HEK293 (cell line): Measurements from ENCODE around the gene SNAPIN.

Experiments
- CTCF ChIA-PET: fragments of 350-600 bp; formaldehyde crosslinking; extraction: SDS; loops from one replicate; lab custom pipeline; 2021; ENCODE audit warnings: antibody characterized with exemption; lab: Yijun Ruan, JAX
- POLR2A ChIA-PET: fragments of 300-600 bp; formaldehyde crosslinking; extraction: SDS; loops from one replicate; lab custom pipeline; 2020; ENCODE audit warnings: antibody characterized with exemption, inconsistent platforms; lab: Yijun Ruan, JAX
- H3K27ac ChIP-seq: fragments of 200-500 bp; sonication (Bioruptor generic); 2 replicates; pipeline ENCODE4 v1.5.1; 2014; ENCODE audit warnings: low read depth, low read length, control low read depth, inconsistent platforms; ENCODE audit errors: extremely low read depth
- H3K36me3 ChIP-seq, 2 experiments: fragments of 200-500 bp in 1 of 2; sonication (Bioruptor generic) in 1 of 2; 1 replicate in 1 of 2; 2 replicates in 1 of 2; pipeline ENCODE4 v1.5.1; 2014 to 2017; ENCODE audit warnings: inconsistent platforms in 2 of 2, low read length in 2 of 2; ENCODE audit not compliant: control insufficient read depth in 2 of 2, insufficient read depth in 1 of 2
- H3K4me1 ChIP-seq: fragments of 200-500 bp; sonication (Bioruptor generic); 2 replicates; pipeline ENCODE4 v1.5.1; 2014; ENCODE audit warnings: mild to moderate bottlenecking, low read length, inconsistent platforms; ENCODE audit not compliant: control insufficient read depth, insufficient read depth
- H3K4me3 ChIP-seq: 2 replicates; pipeline ENCODE4 v1.5.1; 2011; ENCODE audit warnings: low read depth, mild to moderate bottlenecking, control low read depth, low read length, moderate library complexity
- H3K9me3 ChIP-seq: fragments of 200-500 bp; sonication (Bioruptor generic); 2 replicates; pipeline ENCODE4 v1.5.1; 2014; ENCODE audit warnings: low read depth, low read length, inconsistent platforms; ENCODE audit not compliant: control insufficient read depth, insufficient read depth
- KLF16 ChIP-seq: fragments of 450-650 bp; formaldehyde crosslinking; IDR thresholded peaks from 2 replicates; pipeline ENCODE4 v1.5.1; 2017; ENCODE audit warnings: missing biosample characterization, missing genetic modification characterization
- KLF17 ChIP-seq: fragments of 450-650 bp; formaldehyde crosslinking; IDR thresholded peaks from 2 replicates; pipeline ENCODE4 v1.5.1; 2016; ENCODE audit warnings: missing biosample characterization, missing genetic modification characterization
- KLF9 ChIP-seq: fragments of 450-650 bp; formaldehyde crosslinking; IDR thresholded peaks from 2 replicates; pipeline ENCODE4 v1.5.1; 2016; ENCODE audit warnings: missing biosample characterization, missing genetic modification characterization, low read depth
- WT1 ChIP-seq: fragments of 450-650 bp; formaldehyde crosslinking; IDR thresholded peaks from 2 replicates; pipeline ENCODE4 v1.5.1; 2016; ENCODE audit warnings: missing biosample characterization, missing genetic modification characterization
- ZFP69B ChIP-seq: fragments of 450-650 bp; formaldehyde crosslinking; IDR thresholded peaks from 2 replicates; pipeline ENCODE4 v1.5.1; 2016; ENCODE audit warnings: missing biosample characterization, missing genetic modification characterization
- ZNF350 ChIP-seq: fragments of 450-650 bp; formaldehyde crosslinking; IDR thresholded peaks from 2 replicates; pipeline ENCODE4 v1.5.0; 2017; ENCODE audit warnings: missing biosample characterization, mild to moderate bottlenecking, missing genetic modification characterization
- ZNF362 ChIP-seq: fragments of 450-650 bp; formaldehyde crosslinking; IDR thresholded peaks from 2 replicates; pipeline ENCODE4 v1.5.1; 2016; ENCODE audit warnings: missing biosample characterization, missing genetic modification characterization
- ZNF449 ChIP-seq: fragments of 450-650 bp; formaldehyde crosslinking; IDR thresholded peaks from 2 replicates; pipeline ENCODE4 v1.5.1; 2017; ENCODE audit warnings: missing biosample characterization, mild to moderate bottlenecking, missing genetic modification characterization, moderate library complexity
- ZNF518A ChIP-seq: fragments of 450-650 bp; formaldehyde crosslinking; conservative IDR thresholded peaks from 2 replicates; pipeline ENCODE4 v1.5.1; 2016; ENCODE audit warnings: low read depth, missing biosample characterization, missing genetic modification characterization
- ZNF548 ChIP-seq: fragments of 450-650 bp; formaldehyde crosslinking; IDR thresholded peaks from 2 replicates; pipeline ENCODE4 v1.5.1; 2016; ENCODE audit warnings: missing biosample characterization, missing genetic modification characterization
- ZNF660 ChIP-seq: fragments of 450-650 bp; IDR thresholded peaks from 2 replicates; pipeline ENCODE4 v1.5.1; 2018; ENCODE audit warnings: missing biosample characterization, mild to moderate bottlenecking, missing genetic modification characterization
- ZNF701 ChIP-seq: fragments of 450-650 bp; formaldehyde crosslinking; IDR thresholded peaks from 2 replicates; pipeline ENCODE4 v1.5.1; 2016; ENCODE audit warnings: missing biosample characterization, missing genetic modification characterization
- ZNF704 ChIP-seq: fragments of 450-650 bp; formaldehyde crosslinking; IDR thresholded peaks from 2 replicates; pipeline ENCODE4 v1.5.1; 2016; ENCODE audit warnings: missing biosample characterization, missing genetic modification characterization
- ZNF792 ChIP-seq: fragments of 450-650 bp; formaldehyde crosslinking; IDR thresholded peaks from 2 replicates; pipeline ENCODE4 v1.5.1; 2016; ENCODE audit warnings: missing biosample characterization, missing genetic modification characterization
- ZNF843 ChIP-seq: fragments of 450-650 bp; formaldehyde crosslinking; IDR thresholded peaks from 2 replicates; pipeline ENCODE4 v1.5.1; 2016; ENCODE audit warnings: missing biosample characterization, missing genetic modification characterization
- ZSCAN30 ChIP-seq: fragments of 450-650 bp; IDR thresholded peaks from 2 replicates; pipeline ENCODE4 v1.5.1; 2018; ENCODE audit warnings: missing biosample characterization, mild to moderate bottlenecking, missing genetic modification characterization, moderate library complexity
- ZSCAN5A ChIP-seq: fragments of 450-650 bp; formaldehyde crosslinking; IDR thresholded peaks from 2 replicates; pipeline ENCODE4 v1.5.1; 2016; ENCODE audit warnings: missing biosample characterization, missing genetic modification characterization

SNAPIN gene

GRCh38 chr1:153669606-153670005 lies 11.1 kb downstream of the SNAPIN start:
- Histone ChIP-seq H3K27ac (no peak overlapping the region; the same call in 1 of the 2 replicates), H3K4me3 (peak overlapping the region; percentile 85), H3K4me1 (no peaks in the 10 kb centered on the region), H3K36me3 (peaks cover 50 to 57% of the 10 kb centered on the region in 2 experiments), H3K9me3 (no peaks in the 10 kb centered on the region)
- ChIA-PET POLR2A (no interaction called here), CTCF (no interaction called here)
- no peak for TF ChIP-seq ZNF548 (tag by site-specific recombination)
- no peak for TF ChIP-seq ZNF701 (tag by site-specific recombination)
- no peak for TF ChIP-seq ZNF362 (tag by site-specific recombination)
- no peak for TF ChIP-seq KLF16 (tag by site-specific recombination)
- no peak for TF ChIP-seq KLF17 (tag by site-specific recombination)
- TF ChIP-seq ZNF704 (tag by site-specific recombination): no peak
- no peak for TF ChIP-seq ZNF792 (tag by site-specific recombination)
- TF ChIP-seq ZFP69B: no peak

GRCh38 chr1:153670257-153670858 lies 11.9 kb downstream of the SNAPIN start:
- CTCF ChIA-PET: no interaction called here
- peak overlapping the region; percentile 85 for H3K4me3 ChIP-seq
- POLR2A ChIA-PET: interaction anchor here (0.6 to 1.3 kb wide), 2 partner anchors 14 to 15 kb away, joined by 3 read pairs; no protein-coding TSS in a partner anchor
- H3K36me3 ChIP-seq: peaks cover 42 to 50% of the 10 kb centered on the region in 2 experiments
- H3K9me3 ChIP-seq: no peaks in the 10 kb centered on the region
- H3K4me1 ChIP-seq: no peaks in the 10 kb centered on the region
- no peak for TF ChIP-seq ZNF350 (tag by site-specific recombination)
- TF ChIP-seq ZSCAN5A (tag by site-specific recombination): 0 out of 2 replicates have a peak, but pooled peaks have one; percentile 49
- peak; percentile 77 for TF ChIP-seq ZNF449 (tag by site-specific recombination)
- no peak for TF ChIP-seq ZNF843 (tag by site-specific recombination)
- peak; percentile 47; the same call in 1 of the 2 replicates for TF ChIP-seq ZSCAN30
- TF ChIP-seq WT1 (tag by site-specific recombination): 0 out of 2 replicates have a peak, but pooled peaks have one; percentile 7
- TF ChIP-seq KLF9: 0 out of 2 replicates have a peak, but pooled peaks have one; percentile 16
- peak; percentile 29; the same call in 1 of the 2 replicates for TF ChIP-seq KLF16 (tag by site-specific recombination)
- peak; percentile 4; the same call in 1 of the 2 replicates for TF ChIP-seq ZNF660 (tag by site-specific recombination)
- TF ChIP-seq ZNF518A: no peak
- TF ChIP-seq, all 188 proteins: peak for 7
- H3K27ac ChIP-seq: peak overlapping the region; percentile 77
